ENCODE measurements around the gene MICAL2. TPM values are rescaled to one million over a fixed set of nuclear protein-coding genes. Genes with fewer than 3 reads are reported as not detected.

Gene MICAL2
- total and polyA plus RNA-seq, 2 of the 8 experiments (the other 6 are each of a cell fraction or from before 2014, with no cell fraction given), result 1.3 to 4.1 TPM

DNA sequence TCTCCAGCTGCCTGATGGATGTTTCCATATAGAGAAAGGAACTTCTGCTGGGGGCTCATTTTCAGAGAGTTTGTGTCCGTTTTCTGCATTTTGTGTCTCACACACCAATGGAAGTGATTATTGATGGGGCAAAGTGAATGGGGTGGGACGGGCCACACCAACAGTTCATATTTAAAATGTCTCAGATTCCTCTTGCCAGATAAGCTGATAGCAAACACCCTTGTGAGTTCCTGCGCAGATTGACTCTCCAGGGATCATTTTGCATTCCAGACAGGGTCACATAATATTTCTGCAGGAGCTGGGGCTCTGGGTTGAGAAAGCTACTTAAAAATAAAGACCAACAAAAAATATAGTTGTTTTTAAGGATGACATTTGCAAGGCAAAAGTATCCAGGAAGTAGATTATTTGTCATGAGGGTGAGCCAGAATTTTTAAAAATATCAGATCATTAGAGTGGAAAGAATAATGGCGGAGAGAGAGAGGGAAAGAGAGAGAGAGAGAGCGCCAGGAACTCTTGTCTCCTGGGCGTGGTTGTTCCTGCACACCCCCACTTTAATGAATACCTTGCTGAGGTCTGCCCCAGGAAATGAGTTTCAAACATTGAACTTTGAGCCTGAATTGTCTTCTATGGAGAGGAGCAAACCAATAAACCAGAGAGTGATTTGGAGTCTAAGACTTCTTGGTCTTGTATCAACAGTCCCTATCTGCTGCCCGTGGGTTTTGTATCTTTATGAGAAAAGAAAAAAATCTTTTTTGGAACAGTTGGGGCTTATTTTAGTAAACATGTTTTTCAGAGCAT is 33.3 kb downstream of the MICAL2 start (continued):
- TF ChIP-seq NANOG (IDR thresholded peaks at IDR 0.05; ENCODE audit: insufficient read depth, low read depth, low read length, poor library complexity, severe bottlenecking), result no peak

Measured in H1 (cell line).